Measurements from ENCODE around the gene CYTH3.

GRCh38 chr7:6154542-6155404, 117.7 kb downstream of the CYTH3 start:
- no peak for TF ChIP-seq CTCF (IDR thresholded peaks at IDR 0.05)
- no peak for TF ChIP-seq POLR2A (IDR thresholded peaks at IDR 0.05)
